ENCODE data around the gene COL4A6.

Gene COL4A6

DNA sequence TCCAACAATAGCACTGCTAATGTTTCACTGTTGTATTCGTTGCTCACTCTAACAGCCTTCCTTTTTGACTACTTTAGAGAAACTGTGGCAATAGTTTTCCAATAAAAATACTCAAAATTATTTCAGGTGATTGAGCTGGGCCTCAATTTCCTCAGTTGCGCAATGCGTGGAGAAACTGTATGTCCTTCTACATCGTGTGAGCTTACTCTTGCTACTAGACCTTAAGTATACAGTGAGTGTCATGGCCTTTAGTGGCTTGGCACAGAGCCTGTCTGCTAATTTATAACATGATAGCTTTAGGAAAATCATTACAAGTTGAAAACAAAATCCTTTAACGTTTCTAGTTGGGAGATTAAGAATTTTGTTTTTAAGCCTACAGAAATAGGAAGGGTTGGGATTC, 114.5 kb downstream of the COL4A6 start:
- no peak for DNase-seq

DNA sequence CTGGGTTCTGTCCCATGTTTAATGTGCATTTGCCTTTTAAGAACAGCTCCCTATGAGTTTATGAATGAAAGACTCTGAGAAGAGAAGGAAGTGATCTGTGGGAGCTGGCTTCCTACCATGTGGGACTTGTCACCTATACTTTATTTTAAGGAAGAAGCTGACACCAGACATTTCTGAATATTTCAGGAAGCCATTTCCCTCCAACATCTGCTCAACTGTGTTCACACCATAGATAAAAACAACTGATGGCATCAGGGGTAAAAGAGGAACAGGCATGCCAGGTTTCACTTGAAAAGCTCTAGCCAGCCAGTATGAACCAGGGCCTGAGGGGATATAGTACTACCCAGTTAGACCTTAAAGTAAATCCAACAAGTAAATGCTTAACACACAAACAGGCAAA, 116.0 kb downstream of the COL4A6 start:
- no peak for DNase-seq

DNA sequence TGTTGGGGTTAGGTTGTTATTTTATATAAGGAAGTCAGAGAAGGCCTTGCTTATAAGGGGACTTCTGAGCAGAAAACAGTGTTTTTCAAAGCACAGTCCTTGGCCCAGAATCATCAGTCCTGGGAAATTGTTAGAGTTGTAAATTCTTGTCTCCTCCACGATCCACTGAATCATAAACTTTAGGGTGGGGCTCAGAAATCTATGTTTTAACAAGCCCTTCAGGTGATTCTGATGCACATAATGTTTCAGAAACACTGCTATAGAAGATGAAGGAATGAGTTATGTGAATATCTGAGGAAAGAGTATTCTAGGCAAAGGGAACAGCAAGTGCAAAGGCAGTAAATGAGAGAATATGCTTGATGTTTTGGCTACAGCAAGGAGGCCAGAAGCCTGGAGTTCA, 121.8 kb downstream of the COL4A6 start:
- no peak for DNase-seq

DNA sequence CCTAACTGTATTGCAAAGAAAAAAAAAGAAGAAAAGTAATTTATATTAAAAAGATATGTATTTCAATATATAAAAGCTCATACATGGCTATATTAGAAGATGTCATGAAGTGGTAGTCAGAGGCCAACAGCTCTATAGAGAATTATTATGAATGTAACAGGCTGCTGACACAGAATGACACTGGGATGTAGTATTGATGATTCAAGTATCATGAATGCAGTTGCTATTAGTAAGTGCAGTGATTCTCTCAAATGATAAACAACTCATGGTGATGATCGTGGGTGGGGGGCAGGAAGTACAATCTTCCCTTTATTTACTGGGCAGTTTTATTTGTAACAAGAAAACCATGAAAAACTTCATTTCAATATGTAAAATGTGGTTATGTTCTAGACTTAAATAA, 124.6 kb downstream of the COL4A6 start:
- DNase-seq: no peak

DNA sequence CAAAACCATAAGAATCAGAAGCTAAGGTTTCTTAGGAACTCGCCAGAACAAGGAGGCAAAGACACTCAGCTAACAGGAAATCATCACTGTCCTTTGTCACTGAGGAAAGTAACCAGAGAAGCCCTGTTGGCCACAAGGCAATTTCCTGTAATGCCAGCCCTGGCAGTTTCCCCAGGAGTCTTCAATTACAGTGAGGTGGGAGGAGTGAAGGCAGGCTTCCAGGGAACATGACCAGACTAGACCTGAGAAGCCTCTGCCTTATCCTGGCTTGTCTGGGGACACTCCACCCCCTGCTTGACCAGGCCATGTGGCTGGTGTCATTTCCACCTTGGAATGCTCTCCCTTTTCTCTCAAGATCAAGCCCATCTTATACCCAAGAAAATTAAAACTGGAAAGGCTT, 125.3 kb downstream of the COL4A6 start:
- peak; percentile 0 to 5 for DNase-seq

DNA sequence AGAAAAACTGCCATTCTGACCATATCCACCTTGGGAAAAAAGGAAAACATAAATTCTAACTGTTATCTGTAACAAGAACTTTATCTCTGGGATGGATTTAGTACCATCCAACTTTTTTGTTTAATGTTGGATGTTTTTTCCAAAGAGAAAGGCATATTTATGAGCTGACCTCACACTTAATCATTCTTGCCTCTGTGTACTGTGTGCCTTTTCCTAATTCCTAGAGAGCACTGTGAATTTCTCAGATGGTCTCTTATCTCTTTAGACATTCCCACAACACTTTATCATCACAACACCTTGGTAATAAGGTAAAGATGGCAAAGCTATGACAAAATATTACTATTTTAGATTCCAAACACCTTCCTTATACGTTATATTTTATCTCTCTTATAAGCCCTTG, 126.2 kb downstream of the COL4A6 start:
- DNase-seq: no peak

DNA sequence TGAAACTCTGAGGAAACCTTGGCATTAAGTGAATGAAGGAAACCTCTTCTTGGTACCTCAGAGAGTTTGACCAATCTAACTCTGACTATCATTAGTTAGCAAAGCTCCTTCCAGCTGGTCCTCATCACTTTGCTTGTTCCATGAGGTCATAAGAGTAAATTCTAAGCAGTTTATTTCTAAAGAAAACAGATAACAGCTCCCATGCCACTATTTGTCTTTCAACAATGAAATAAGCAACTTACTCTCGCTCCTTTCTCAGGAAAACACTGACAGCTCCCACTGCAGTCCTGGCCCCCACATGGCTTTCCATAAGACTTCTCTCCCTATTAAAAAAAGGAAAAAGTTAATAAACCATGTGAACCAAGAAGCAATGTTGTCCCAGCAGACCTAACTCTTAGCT, 127.7 kb downstream of the COL4A6 start:
- DNase-seq: no peak

DNA sequence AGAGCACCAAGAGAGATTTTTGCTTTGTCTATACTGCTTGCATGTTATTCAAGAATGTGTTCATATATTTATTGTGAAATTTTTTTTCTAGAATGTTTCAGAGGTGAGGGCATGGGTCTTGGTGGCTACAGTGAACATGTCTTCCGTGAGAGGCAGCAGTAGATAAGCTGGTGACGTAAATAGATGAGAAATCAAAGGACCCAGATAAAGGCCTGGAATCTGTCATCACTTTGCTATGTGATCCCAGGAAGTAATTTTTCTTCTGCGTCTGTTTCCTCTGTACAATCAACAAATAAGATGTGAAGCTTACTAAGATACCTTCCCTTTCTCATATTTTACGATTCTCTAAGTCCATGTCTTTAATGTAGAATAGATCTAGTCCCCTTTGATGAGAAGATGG, 129.1 kb downstream of the COL4A6 start:
- DNase-seq: no peak

DNA sequence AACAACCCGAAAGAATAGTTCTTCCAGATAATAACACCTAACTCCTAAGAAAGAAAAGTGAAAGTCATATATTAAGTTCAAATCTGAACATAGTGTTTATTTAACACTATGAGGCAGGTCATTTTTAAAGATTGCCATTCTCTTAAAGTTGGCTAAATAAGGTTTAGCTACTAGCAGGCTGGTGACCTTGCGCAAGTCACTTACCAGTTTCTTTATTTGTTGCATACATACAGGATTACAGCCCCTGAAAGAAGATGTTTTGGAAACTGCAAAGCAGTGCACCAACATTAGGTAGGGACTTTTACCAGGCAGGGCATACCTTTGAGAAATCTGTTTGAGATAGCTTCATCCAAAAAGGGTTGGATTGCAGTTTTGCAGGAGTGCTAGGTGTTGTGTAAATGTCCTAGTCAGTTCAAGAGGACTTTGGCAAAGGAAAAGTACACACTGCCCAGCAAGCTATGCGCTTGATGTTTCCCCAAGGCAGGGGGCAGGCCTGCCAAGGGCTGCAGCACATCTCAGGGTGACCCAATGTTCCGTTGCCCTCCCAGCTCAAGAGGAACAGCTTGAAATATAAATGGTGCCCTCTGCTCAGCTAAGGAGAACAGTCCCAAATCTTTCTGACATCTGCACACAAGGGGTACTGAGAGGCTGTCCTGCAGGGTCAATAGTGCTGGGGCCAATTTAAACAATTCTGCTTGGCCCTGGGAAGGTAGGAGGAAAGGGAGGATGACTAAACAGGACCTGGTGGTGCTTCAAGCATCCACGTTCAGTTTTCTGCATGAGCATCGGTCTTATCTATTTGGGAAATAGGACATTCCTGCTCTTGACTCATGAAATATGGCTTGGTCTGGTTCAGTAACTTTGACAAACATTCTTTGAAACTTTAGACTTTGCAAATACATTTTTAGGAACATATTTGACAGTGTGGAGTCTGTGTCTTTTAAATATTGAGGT, 130.8 kb downstream of the COL4A6 start:
- DNase-seq: no peak

DNA sequence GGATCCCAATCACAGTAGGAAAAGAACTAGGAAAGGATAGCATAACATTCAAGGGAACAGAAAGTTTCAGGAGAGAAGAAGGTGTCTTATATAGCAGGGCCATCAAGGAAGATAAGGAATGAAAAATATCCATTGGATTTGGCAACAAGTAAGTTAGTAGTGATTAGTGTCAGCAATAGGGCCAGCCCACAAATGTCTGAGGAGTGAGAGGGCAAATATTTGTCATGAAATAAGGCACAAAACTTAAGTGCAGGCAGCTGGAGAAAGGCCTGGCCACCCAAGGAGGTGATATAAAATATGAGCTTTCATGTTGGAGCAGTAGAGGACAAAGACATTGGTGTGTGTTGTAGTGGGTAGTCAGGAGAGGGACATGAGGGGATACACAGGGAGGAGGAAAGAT, 132.1 kb downstream of the COL4A6 start:
- DNase-seq: no peak

DNA sequence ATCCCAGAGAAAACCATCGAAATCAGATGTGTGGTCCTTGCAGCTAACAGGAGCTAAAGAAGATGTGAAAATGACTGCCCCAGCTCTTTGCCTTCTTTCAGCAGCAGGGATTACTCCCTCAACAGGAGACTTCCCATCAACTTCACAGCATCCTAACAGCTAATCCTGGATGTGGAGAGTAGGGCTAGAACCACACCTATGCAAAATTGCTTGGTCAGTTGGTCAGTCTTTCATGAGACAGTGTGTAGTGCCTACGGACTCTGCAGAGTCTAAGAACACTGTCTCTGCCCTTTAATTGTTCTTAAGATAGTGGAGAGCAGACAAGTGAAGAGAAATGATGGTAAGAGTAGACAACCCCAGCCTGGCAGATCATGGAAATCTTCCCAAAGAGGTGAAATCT, 133.5 kb downstream of the COL4A6 start:
- DNase-seq: no peak

DNA sequence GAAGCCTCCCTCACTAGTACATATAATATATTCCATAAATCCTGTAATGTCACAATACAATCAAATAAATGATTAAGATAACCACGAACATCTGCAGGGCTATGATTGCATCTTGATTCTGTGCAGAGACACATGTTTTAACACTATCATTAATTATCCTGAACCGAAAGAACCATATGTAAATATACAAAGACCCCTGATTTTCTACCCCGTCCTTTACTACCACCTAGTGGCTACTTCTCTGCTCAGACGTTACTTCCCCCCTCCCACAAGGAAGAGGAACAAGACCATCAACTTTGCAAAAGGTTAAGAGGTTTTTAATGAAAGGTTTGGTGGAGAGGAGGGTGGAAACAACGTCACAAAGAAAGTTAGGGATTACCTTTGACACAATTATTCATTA, 134.0 kb downstream of the COL4A6 start:
- DNase-seq: no peak

DNA sequence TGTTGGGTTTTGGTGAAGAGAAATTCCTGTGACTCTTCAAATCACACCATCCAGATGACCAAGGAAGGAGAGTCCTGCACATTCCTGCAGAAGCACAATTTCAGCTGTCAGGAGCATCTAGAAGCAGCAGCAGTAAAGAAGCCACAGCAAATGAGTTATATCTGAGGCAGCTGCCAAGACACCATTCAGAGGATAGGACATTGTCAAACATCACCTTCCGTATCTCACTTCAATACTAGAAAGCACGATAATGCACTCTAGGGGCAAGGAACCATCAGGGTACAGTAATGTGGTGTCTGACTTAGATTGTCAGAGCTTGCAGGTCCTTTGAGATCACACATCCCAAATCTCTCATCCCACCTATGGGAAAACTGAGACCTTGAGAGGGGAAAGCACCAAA, 134.5 kb downstream of the COL4A6 start:
- no peak for DNase-seq

DNA sequence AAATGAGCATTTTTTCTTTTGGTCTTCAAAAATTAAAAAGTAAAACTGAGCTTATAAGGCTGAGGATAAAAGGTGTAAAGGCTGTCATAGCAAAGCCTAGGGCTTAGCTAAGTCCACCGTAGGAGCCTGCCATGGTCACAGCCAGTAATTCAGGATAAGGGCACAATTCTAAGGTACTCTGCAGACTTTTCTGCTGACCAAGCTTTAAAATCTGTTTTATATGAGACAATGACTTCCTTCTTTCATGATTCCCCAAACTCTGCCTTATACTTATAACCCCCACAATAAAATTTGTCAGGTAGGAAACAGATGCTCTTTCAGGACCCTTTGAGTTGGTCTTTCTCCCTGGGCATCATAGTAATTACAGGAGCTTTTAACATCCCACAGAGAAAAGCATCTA, 138.5 kb downstream of the COL4A6 start:
- DNase-seq: no peak

DNA sequence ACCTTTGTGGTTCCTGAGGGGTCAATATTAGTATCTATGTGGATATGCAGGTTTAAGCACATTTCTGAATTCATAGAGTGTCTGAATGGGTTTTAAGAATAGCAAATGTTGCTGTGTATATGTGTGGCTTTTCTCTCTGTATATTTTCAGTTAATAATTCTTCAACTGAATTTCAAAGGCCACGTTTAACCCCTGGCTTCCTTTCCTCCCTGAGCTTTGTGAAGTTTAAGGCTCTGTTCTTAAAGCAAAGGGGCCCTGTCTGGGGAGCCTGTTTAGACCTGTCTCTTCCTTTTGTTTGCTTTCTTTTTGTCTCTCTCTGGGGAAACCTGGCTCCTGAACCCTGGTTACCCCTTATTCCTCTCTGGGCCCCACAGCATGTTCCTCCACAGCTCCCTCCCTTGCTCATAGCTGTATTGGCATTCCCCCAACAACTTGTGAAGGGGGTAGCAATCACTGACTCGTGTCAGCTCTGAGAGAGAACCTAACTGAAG, 139.1 kb downstream of the COL4A6 start:
- no peak for DNase-seq

DNA sequence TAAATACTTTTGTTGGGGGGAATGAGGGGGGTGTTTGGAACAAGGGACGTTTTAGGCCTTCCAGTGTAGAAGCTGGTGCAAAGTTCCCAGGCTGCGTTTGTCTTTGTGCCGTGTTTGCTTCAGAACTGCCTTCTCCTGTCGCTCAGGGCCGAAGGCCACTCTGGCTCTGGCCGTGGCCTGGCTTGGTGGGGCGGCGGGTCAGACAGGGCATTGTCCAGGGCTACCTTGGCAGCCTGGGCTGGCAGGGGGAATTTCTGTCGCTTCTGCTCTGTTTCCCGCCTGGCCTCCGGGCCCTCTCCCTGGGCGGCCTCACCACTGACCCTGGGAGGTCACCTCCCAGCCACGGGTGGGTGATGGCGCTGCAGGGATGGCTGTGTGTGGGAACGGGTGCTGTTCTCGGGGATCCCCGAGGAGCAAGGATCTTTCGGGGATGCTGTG, 140.0 kb downstream of the COL4A6 start:
- DNase-seq: no peak

DNA sequence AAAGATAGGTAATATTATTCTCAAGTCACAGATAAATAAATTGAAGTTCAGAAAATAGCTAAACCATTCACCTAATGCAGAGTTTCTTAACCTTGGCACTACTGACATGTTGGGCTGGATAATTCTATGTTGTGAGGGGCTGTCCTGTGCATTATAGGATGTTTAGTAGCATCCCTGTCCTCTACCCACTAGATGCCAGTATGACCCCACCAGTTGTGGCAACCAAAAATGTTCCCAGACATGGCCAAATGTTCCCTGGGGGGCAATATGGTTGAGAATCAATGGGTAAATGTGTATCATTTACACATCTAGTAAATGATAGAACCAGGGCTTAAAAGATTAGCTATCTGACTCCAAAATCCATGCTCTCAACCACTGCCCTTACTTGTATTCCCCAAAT, 140.9 kb downstream of the COL4A6 start:
- no peak for DNase-seq

DNA sequence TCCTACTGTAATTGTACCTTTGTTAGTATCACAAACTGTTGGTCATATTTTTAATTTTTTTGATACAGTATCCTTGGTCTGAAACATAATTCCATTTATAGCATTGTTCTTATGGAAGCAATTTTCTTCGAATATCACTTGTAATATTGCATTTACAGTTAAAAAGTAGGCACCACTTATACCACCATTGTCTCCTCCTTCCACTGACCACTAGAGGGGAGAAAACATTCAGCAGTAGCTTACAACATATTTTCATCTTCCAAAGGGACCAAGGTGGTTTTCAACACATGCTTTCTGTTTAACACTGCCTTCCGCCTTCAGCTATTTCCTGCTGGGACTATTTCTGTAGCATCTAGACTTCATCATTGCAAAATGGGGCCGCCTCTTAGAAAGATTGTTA, 146.2 kb downstream of the COL4A6 start:
- no peak for DNase-seq

DNA sequence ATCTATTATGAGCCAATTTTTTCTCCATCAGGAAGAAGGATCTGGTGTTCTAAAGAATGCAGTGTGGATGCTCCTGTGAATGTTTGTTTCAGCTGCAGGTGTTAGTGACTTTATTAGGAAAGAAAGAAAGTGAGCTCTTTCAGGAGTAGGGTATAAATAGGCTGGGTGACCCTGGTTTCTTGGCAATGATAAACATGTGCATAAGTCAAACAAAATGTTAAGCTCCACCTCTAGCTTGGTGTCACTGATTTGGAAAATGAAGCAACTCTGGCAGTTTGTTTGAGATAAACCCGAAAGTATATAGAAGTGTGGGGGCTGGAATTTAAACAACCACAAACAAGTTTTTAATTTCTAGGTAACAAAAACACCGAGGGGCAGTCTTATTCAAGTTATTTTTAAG, 152.3 kb downstream of the COL4A6 start:
- DNase-seq: no peak

DNA sequence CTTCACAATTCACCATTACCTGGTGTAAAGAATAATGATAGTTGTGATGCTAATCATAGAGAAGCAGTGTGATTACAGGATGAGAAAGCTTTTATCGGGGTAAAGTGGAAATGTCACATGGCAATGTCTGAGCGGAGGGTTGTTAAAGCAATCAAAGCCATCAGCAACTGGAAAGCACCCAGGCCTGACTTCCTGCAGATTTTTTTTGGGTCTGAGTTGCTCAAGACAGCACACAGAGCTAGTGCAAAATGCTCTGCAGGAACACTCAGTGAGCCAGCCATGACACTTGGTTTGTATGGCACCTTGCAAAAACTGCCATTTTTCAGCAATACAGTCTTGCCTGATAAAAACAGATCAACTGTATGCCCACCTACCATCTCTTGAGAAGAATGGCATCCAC, 152.9 kb downstream of the COL4A6 start:
- DNase-seq: no peak

DNA sequence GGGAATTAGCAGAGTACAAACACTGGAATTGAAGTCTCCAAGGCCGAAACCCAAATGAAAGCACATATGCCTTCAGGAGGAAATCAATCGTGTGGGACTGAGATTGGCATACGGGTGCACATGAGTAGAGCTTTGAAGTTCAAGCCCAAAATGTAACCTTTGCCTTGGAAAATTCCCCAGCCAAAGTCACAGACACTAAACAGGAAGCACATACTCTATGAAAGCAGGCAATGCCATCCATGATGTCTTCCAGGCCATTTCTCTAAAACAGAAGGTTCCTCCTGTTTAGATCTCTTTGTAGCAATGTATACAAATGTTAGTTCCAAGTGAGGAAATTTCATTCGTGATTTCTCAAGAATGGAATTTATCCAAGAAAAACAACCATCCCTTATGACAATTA, 162.5 kb downstream of the COL4A6 start:
- DNase-seq: no peak

DNA sequence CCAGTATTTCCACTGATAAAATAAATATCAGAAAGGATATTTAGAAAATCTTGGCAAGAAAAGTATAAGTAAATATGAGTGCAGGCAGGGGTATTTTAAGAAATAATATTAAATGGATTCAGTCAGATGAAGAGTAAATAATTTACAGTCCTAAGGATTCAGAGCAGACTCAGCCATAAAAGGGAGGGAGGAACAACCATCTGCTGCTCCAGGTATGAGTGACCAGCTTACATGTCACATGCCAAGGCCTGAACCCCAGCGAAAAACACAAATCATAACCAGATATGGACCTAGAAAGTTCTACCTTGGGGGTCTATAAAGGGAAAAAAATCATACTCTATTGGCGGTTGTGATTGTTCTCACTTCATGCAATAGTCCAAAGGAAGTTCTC, 166.8 kb downstream of the COL4A6 start:
- no peak for DNase-seq

DNA sequence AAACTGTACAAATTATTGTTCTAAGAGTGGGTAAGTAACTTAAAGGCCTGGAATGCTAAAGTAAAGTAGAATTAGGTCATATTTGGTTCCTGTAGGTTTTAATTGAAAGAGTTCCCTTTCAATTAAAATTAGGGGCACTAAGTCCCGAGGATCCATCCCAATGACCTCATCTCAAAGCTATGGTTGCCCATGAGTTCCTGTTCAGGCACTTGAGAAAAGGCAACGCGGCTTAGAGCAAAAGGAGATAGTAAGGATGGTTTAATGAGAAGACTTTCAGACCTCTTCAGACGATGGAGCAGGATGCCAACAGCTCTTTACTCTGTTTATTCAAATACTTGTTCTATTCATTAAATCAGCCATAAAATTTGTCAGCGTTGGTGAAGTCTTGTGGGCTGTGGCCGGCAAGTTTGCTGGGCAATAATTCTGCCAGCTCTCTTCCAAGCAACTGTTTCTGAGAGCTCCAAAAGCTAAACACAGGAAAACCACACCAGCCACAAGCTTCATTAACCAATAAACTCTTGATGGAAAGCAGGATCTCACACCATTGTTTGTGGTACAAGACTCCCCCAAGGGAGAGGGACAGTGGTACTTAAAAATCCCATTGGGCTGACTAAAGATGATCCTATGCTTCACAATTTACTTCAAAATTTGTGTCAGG, 167.4 kb downstream of the COL4A6 start:
- DNase-seq: peak; percentile 27 to 37

DNA sequence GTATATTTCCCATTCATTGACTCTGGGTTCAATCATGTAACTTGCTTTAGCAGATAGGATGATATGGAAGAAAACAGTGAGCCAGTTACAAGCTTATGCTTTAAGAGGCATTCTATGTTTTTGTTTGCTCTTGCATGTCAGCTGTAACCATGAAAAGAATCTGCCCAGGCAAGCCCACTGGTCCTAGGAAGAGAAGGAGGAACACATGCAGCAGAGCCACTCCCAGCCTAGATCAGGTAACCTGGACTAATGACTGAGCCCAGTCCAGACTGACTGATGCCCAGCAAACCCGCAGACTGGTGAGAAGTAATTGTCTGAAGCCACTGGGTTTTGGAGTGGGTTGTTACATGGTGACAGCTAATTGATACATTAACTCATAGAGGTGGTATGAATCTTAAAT, 167.9 kb downstream of the COL4A6 start:
- DNase-seq: peak; percentile 24 to 32
